Bronchial epithelial cell (primary cell): ENCODE measurements around the gene DYRK2. TPM values are rescaled to one million over a fixed set of nuclear protein-coding genes. Genes with fewer than 3 reads are reported as not detected.

Source experiments
- DNase-seq: peaks from one replicate; pipeline ENCODE4 v3.0.0-alpha.2; 2010; ENCODE audit warnings: low read depth
- FAIRE-seq: peaks from 2 replicates; lab custom pipeline; 2011; peaks lifted over from hg19 to GRCh38; lab: Jason Lieb, UNC
- H3K27me3 ChIP-seq: 2 replicates; pipeline ENCODE4 v1.5.1; 2011; ENCODE audit warnings: low read length; ENCODE audit not compliant: control insufficient read depth, insufficient read depth
- H3K36me3 ChIP-seq: 2 replicates; pipeline ENCODE4 v1.5.1; 2011; ENCODE audit warnings: low read length; ENCODE audit not compliant: control insufficient read depth, insufficient read depth
- H3K4me3 ChIP-seq: 2 replicates; pipeline ENCODE4 v1.5.1; 2011; ENCODE audit warnings: mild to moderate bottlenecking, low read depth, low read length, control low read depth
- CTCF ChIP-seq: IDR thresholded peaks from 2 replicates; pipeline ENCODE4 v1.5.1; 2011; ENCODE audit warnings: mild to moderate bottlenecking, moderate library complexity, low read length, control low read depth, inconsistent platforms; ENCODE audit not compliant: insufficient read depth, severe bottlenecking
- total RNA-seq: library from RNA; depleted of rRNA; stranded (reverse); fragments of >200 nt; gene quantifications from 2 replicates; pipeline ENCODE4 v1.2.1, GENCODE V29; 2014

Gene DYRK2
- total RNA-seq, 1 donor from 2014 or later = 17.6 TPM

GRCh38 chr12:67705394-67706370, 57.1 kb downstream of the DYRK2 start:
- no peak for TF ChIP-seq CTCF
- no peak for FAIRE-seq

GRCh38 chr12:67709367-67709954, 60.9 kb downstream of the DYRK2 start:
- TF ChIP-seq CTCF = no peak
- Histone ChIP-seq H3K27me3 (peaks cover 7% of the 10 kb centered on the region), H3K4me3 (no peak overlapping the region), H3K36me3 (no peaks in the 10 kb centered on the region)
- DNase-seq = no peak
- FAIRE-seq = no peak

More at GRCh38 chr12:67705394-67706370, 57.1 kb downstream of the DYRK2 start:
- no peak for DNase-seq
- Histone ChIP-seq H3K36me3 (no peaks in the 10 kb centered on the region), H3K4me3 (no peak overlapping the region), H3K27me3 (peaks cover 5% of the 10 kb centered on the region)

- no peaks in the 10 kb centered on the region for H3K36me3 ChIP-seq
- FAIRE-seq (peak; percentile 72), DNase-seq (peak; percentile 55)
- no peak for TF ChIP-seq CTCF
- no peak overlapping the region for H3K4me3 ChIP-seq
- H3K27me3 ChIP-seq = peaks cover 4% of the 10 kb centered on the region
Observed at GRCh38 chr12:67710582-67710981, 62.0 kb downstream of the DYRK2 start.

GRCh38 chr12:67712011-67712410, 63.5 kb downstream of the DYRK2 start:
- FAIRE-seq = no peak
- Histone ChIP-seq H3K27me3 (peaks cover 4% of the 10 kb centered on the region), H3K4me3 (no peak overlapping the region), H3K36me3 (no peaks in the 10 kb centered on the region)
- TF ChIP-seq CTCF = no peak
- DNase-seq = no peak

- peak; percentile 23 for DNase-seq
- no peak for TF ChIP-seq CTCF
- FAIRE-seq = no peak
- no peaks in the 10 kb centered on the region for H3K36me3 ChIP-seq
- peaks cover 2% of the 10 kb centered on the region for H3K27me3 ChIP-seq
- H3K4me3 ChIP-seq = no peak overlapping the region
Observed at GRCh38 chr12:67714648-67715047, 66.1 kb downstream of the DYRK2 start.
